SK-N-MC (cell line): ENCODE results near the gene DNAJA4.

Experiments used
- EZH2 ChIP-seq: fragments of 200-600 bp; sonication (generic); IDR thresholded peaks from one replicate; pipeline ENCODE4 v1.6.1; 2017; ENCODE audit warnings: antibody characterized with exemption
- FOXP2 ChIP-seq: optimal IDR thresholded peaks from 2 replicates; pipeline ENCODE3; 2011; ENCODE audit warnings: mild to moderate bottlenecking, moderate library complexity; ENCODE audit not compliant: insufficient read depth; ENCODE audit errors: extremely low read length, control extremely low read depth
- POLR2AphosphoS5 ChIP-seq: IDR thresholded peaks from 2 replicates; pipeline ENCODE4 v1.6.1; 2012; ENCODE audit warnings: mild to moderate bottlenecking, low read depth, low read length, borderline replicate concordance

DNA sequence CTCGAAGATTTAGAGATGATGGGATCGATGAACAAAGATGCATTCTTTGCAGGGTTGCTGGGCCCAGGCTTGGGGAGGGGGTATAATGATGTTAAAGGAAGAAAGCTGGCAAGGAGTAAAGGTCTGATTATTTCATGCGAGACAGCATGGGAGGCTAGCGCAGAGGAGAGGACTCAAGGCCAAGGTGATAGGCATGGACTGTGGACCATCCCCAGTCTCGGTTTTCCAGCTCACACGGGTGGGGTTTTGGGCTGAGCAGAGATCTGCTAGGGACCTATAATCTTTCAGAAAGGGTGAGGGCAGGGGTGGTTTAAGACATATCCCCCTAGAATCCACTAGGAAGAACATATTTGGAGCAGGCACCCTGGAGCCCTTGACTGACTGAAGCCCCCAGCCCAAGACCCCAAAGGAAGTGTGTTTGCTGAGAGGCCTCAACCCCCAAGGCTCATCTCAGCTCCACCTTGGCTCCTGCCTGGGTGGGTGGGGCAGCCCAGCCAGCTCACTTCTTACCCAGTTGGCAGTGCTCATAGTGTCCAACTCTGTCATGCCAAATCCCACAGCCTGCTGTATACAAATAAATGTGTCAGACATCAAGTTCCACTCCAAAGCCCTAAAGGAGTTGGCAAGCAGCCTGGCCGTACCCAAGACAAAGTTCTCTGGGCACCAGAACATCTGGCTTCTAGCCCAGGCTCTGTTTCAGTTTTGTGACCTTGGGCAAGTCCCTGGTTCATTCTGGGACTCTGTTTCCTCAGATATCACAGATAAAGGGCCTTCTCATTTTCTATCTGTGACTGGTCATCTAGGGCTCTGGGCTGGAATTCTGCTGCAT, 47.9 kb upstream of the DNAJA4 start:
- TF ChIP-seq POLR2AphosphoS5 (no peak), EZH2 (no peak), FOXP2 (no peak)
